HL-60 (cell line): ENCODE results near the gene SLC36A4.

Experiments
- DNase-seq, 2 experiments: peaks; one replicate each; pipeline ENCODE4 v3.0.0-alpha.2; 2010 to 2020; ENCODE audit warnings: low read depth in 1 of 2, low spot score in 1 of 2
- H3K27ac ChIP-seq: fragments of 250-450 bp; sonication (Bioruptor Pico); replicated peaks from 2 replicates; pipeline ENCODE4 v1.5.1; 2020; ENCODE audit warnings: mild to moderate bottlenecking, moderate library complexity
- H3K27me3 ChIP-seq: fragments of 250-450 bp; sonication (Bioruptor Pico); 2 replicates; pipeline ENCODE4 v1.5.1; 2021; ENCODE audit warnings: mild to moderate bottlenecking, moderate library complexity; ENCODE audit not compliant: insufficient read depth, poor library complexity, severe bottlenecking
- H3K4me3 ChIP-seq: replicated peaks from 2 replicates; pipeline ENCODE4 v1.5.1; 2011; ENCODE audit warnings: mild to moderate bottlenecking, control low read depth, low read length; ENCODE audit not compliant: insufficient read depth
- CTCF ChIP-seq: IDR thresholded peaks from one replicate; pipeline ENCODE4 v1.5.1; 2011; ENCODE audit warnings: low read length, control low read depth, inconsistent platforms; ENCODE audit not compliant: insufficient read depth
- GABPA ChIP-seq: IDR thresholded peaks from 2 replicates; pipeline ENCODE4 v1.6.1; 2012; ENCODE audit warnings: low read depth
- POLR2AphosphoS5 ChIP-seq: IDR thresholded peaks from 2 replicates; pipeline ENCODE4 v1.6.1; 2012; ENCODE audit warnings: low read depth
- REST ChIP-seq: IDR thresholded peaks from 2 replicates; pipeline ENCODE4 v1.6.1; 2012; ENCODE audit warnings: low read depth; ENCODE audit not compliant: insufficient replicate concordance
- SPI1 ChIP-seq: IDR thresholded peaks from 2 replicates; pipeline ENCODE4 v1.6.1; 2012; ENCODE audit warnings: low read depth, mild to moderate bottlenecking, borderline replicate concordance

Gene SLC36A4

GRCh38 chr11:93208663-93209270 lies 11.0 kb upstream of the SLC36A4 start:
- Histone ChIP-seq H3K27me3 (no peaks in the 10 kb centered on the region), H3K27ac (no peak overlapping the region), H3K4me3 (no peak overlapping the region)
- no peak for TF ChIP-seq REST
- no peak for TF ChIP-seq CTCF
- TF ChIP-seq POLR2AphosphoS5: no peak
- TF ChIP-seq SPI1: no peak
- no peak for TF ChIP-seq GABPA
- no peak for DNase-seq

- peak overlapping the region; percentile 43 for H3K27ac ChIP-seq
- peak in 1 of 2 experiments; percentile 42 for DNase-seq
- H3K4me3 ChIP-seq: no peak overlapping the region
- TF ChIP-seq REST: peak; percentile 49
- TF ChIP-seq POLR2AphosphoS5: no peak
- TF ChIP-seq GABPA: no peak
- no peak for TF ChIP-seq SPI1
- H3K27me3 ChIP-seq: no peaks in the 10 kb centered on the region
Measured at GRCh38 chr11:93199616-93200015, 1.8 kb upstream of the SLC36A4 start.

GRCh38 chr11:93198215-93198845 lies 539 bp upstream of the SLC36A4 start:
- no peak for DNase-seq
- H3K27me3 ChIP-seq: no peaks in the 10 kb centered on the region

More at GRCh38 chr11:93198215-93198845, 539 bp upstream of the SLC36A4 start:
- TF ChIP-seq REST: peak; percentile 90
- no peak for TF ChIP-seq POLR2AphosphoS5
- no peak for TF ChIP-seq CTCF
- no peak for TF ChIP-seq GABPA
- H3K4me3 ChIP-seq: peak overlapping the region; percentile 73
- peak overlapping the region; percentile 93 for H3K27ac ChIP-seq
